A204.1 (cell line): Measurements from ENCODE around the gene ADGRB2.

Source experiments
- FAIRE-seq: peaks from 2 replicates; lab custom pipeline; 2012; peaks lifted over from hg19 to GRCh38; lab: Jason Lieb, UNC

Gene ADGRB2

GRCh38 chr1:31764312-31765040 lies at the start of gene ADGRB2:
Gene ADGRB2, minus strand, starts transcription at chr1:31764340. Its CDS starts 7,119 bp downstream, at chr1:31757221.
- FAIRE-seq: no peak

GRCh38 chr1:31812158-31812829 lies 48.2 kb upstream of the ADGRB2 start:
- no peak for FAIRE-seq

GRCh38 chr1:31811605-31812004 lies 47.5 kb upstream of the ADGRB2 start:
- no peak for FAIRE-seq

- FAIRE-seq: no peak
These were observed 45.6 kb upstream of the ADGRB2 start for GRCh38 chr1:31809698-31810097.

GRCh38 chr1:31807273-31808048 lies 43.3 kb upstream of the ADGRB2 start:
- FAIRE-seq: no peak

GRCh38 chr1:31805318-31805717 lies 41.2 kb upstream of the ADGRB2 start:
- no peak for FAIRE-seq

- FAIRE-seq: no peak
These were observed 40.0 kb upstream of the ADGRB2 start for GRCh38 chr1:31804098-31804497.

GRCh38 chr1:31803610-31804009 lies 39.5 kb upstream of the ADGRB2 start:
- no peak for FAIRE-seq

- no peak for FAIRE-seq
These were observed 38.3 kb upstream of the ADGRB2 start for GRCh38 chr1:31802190-31803150.

GRCh38 chr1:31801458-31801857 lies 37.3 kb upstream of the ADGRB2 start:
- no peak for FAIRE-seq

- no peak for FAIRE-seq
These were observed 36.5 kb upstream of the ADGRB2 start for GRCh38 chr1:31800674-31800967.

GRCh38 chr1:31799895-31800673 lies 35.9 kb upstream of the ADGRB2 start:
- FAIRE-seq: no peak

- no peak for FAIRE-seq
These were observed 35.2 kb upstream of the ADGRB2 start for GRCh38 chr1:31799196-31799894.

- FAIRE-seq: no peak
These were observed 34.5 kb upstream of the ADGRB2 start for GRCh38 chr1:31798433-31799195.

GRCh38 chr1:31798086-31798432 lies 33.9 kb upstream of the ADGRB2 start:
- no peak for FAIRE-seq

- FAIRE-seq: no peak
These were observed 33.1 kb upstream of the ADGRB2 start for GRCh38 chr1:31797216-31797615.

GRCh38 chr1:31796707-31797106 lies 32.6 kb upstream of the ADGRB2 start:
- FAIRE-seq: no peak

- no peak for FAIRE-seq
These were observed 31.9 kb upstream of the ADGRB2 start for GRCh38 chr1:31795801-31796621.

GRCh38 chr1:31795096-31795675 lies 31.0 kb upstream of the ADGRB2 start:
- no peak for FAIRE-seq
